ENCODE measurements around the gene MAGIX. TPM values are rescaled to one million over a fixed set of nuclear protein-coding genes. Genes with fewer than 3 reads are reported as not detected.

MAGIX gene
- total RNA-seq, 1 experiment from 2014 or later, result 1.9 TPM

- Histone ChIP-seq H3K4me1 (ENCODE audit: insufficient read depth, low read length) (no peaks in the 10 kb centered on the region), H3K9ac (ENCODE audit: extremely low read depth, insufficient read length, low read length) (no peak overlapping the region), H3K14ac (ENCODE audit: insufficient read depth, low read length) (no peak overlapping the region), H4K91ac (ENCODE audit: insufficient read length, low read depth, low read length) (no peak overlapping the region), H2AFZ (ENCODE audit: low read length) (no peak overlapping the region), H3K18ac (ENCODE audit: insufficient read length, low read depth, low read length) (no peak overlapping the region), H3K23me2 (ENCODE audit: insufficient read length, low read depth, low read length, poor library complexity, severe bottlenecking) (peaks cover 10% of the 10 kb centered on the region), H3K27me3 (ENCODE audit: insufficient read depth, low read length) (no peaks in the 10 kb centered on the region; the same call in 1 of the 2 replicates), H3K4me2 (ENCODE audit: insufficient read depth, insufficient read length, low read length) (no peak overlapping the region), H3K9me3 (ENCODE audit: control insufficient read depth, low read depth, low read length) (peaks cover 22% of the 10 kb centered on the region), H2BK12ac (ENCODE audit: insufficient read length, low read depth, low read length) (no peak overlapping the region), H2BK20ac (ENCODE audit: low read depth, low read length, poor library complexity, severe bottlenecking) (no peak overlapping the region), H4K8ac (replicated peaks; ENCODE audit: insufficient read length, low read depth, low read length) (no peak overlapping the region), H3K79me1 (ENCODE audit: insufficient read depth, low read depth, low read length, poor library complexity, severe bottlenecking) (no peaks in the 10 kb centered on the region), H4K20me1 (ENCODE audit: control insufficient read depth, insufficient read depth, insufficient read length) (no peaks in the 10 kb centered on the region), H2BK120ac (ENCODE audit: low read depth, low read length, poor library complexity, severe bottlenecking) (no peak overlapping the region), H3K23ac (ENCODE audit: insufficient read length, low read depth, low read length) (no peak overlapping the region), H2BK5ac (ENCODE audit: insufficient read length, low read length) (no peak overlapping the region), H4K5ac (ENCODE audit: insufficient read length, low read depth, low read length) (no peak overlapping the region), H2AK5ac (ENCODE audit: insufficient read length, low read length) (no peak overlapping the region), H3K27ac (ENCODE audit: insufficient read length, low read depth, low read length) (no peak overlapping the region), H3K4ac (ENCODE audit: low read depth, low read length) (no peak overlapping the region), H2BK15ac (ENCODE audit: low read depth, low read length) (no peak overlapping the region), H3T11ph (ENCODE audit: low read length) (no peak overlapping the region), H3K56ac (ENCODE audit: insufficient read length, low read depth, low read length) (no peak overlapping the region), H3K79me2 (ENCODE audit: insufficient read depth, low read length) (no peaks in the 10 kb centered on the region)
- peaks cover 13% of the 10 kb centered on the region for H3K27me3 Mint-ChIP-seq (ENCODE audit: low read depth)
- WGBS (ENCODE audit: extremely low coverage, insufficient read length, low lambda C conversion rate), result no CpG with 5 or more reads among the region's 27 CpGs
- H3K4me3 Mint-ChIP-seq, result no peak overlapping the region
- no peak overlapping the region for H3K27ac Mint-ChIP-seq
- no peak for DNase-seq
- peaks cover 28 to 57% (median 49%) of the 10 kb centered on the region in 3 experiments for H3K36me3 Mint-ChIP-seq (ENCODE audit: insufficient read depth in 1 of 3, low read depth in 3 of 3)
- peaks cover 70 to 73% of the 10 kb centered on the region in 2 experiments for H3K9me3 Mint-ChIP-seq
- H3K4me1 Mint-ChIP-seq, result peaks cover 0 to 12% of the 10 kb centered on the region in 2 experiments; a peak in 2 of 4 replicates
- no peak for TF ChIP-seq CTCF (conservative IDR thresholded peaks at IDR 0.05)
Observed at GRCh38 chrX:49176421-49177326, 14.1 kb downstream of the MAGIX start.

All from H9 (cell line).